ENCODE data around the gene ATP2B3.

GRCh38 chrX:153533091-153533490, 15.6 kb downstream of the ATP2B3 start:
- TF ChIP-seq CTCF (conservative IDR thresholded peaks at IDR 0.05; ENCODE audit: low read depth, low read length) (no peak), RCOR1 (IDR thresholded peaks at IDR 0.05; ENCODE audit: insufficient replicate concordance, low read length) (no peak), POLR2A (IDR thresholded peaks at IDR 0.05; ENCODE audit: low read depth, low read length) (no peak), RFX5 (IDR thresholded peaks at IDR 0.05; ENCODE audit: low read depth, low read length) (no peak), SMC3 (IDR thresholded peaks at IDR 0.05; ENCODE audit: low read depth, low read length) (no peak), CEBPB (IDR thresholded peaks at IDR 0.05; ENCODE audit: low read depth, low read length) (no peak), RAD21 (IDR thresholded peaks at IDR 0.05; ENCODE audit: low read length) (no peak), MXI1 (IDR thresholded peaks at IDR 0.05; ENCODE audit: borderline replicate concordance, low read depth, low read length) (no peak), BHLHE40 (IDR thresholded peaks at IDR 0.05; ENCODE audit: low read depth, low read length) (no peak), USF2 (IDR thresholded peaks at IDR 0.05; ENCODE audit: low read depth, low read length) (no peak), MAFK (IDR thresholded peaks at IDR 0.05; ENCODE audit: low read depth, low read length) (no peak), CHD1 (IDR thresholded peaks at IDR 0.05; ENCODE audit: low read depth, low read length) (no peak), ELK1 (IDR thresholded peaks at IDR 0.05; ENCODE audit: borderline replicate concordance, low read depth, low read length) (no peak), MAZ (IDR thresholded peaks at IDR 0.05; ENCODE audit: borderline replicate concordance, low read depth, low read length) (no peak)
